ENCODE measurements around the gene CALML6.

GRCh38 chr1:1900883-1901640 is 14.0 kb upstream of the CALML6 start:
- TF ChIP-seq CTCF (IDR thresholded peaks at IDR 0.05): no peak
- no peak for TF ChIP-seq POLR2A (IDR thresholded peaks at IDR 0.05)

Measured in body of pancreas (tissue), 4 donors.